ENCODE measurements around the gene TAAR6. TPM values are rescaled to one million over a fixed set of nuclear protein-coding genes. Genes with fewer than 3 reads are reported as not detected.

TAAR6 gene
- polyA plus RNA-seq, 1 donor (not counting 4 experiments of a cell fraction or from before 2014, with no cell fraction given): not detected

DNA sequence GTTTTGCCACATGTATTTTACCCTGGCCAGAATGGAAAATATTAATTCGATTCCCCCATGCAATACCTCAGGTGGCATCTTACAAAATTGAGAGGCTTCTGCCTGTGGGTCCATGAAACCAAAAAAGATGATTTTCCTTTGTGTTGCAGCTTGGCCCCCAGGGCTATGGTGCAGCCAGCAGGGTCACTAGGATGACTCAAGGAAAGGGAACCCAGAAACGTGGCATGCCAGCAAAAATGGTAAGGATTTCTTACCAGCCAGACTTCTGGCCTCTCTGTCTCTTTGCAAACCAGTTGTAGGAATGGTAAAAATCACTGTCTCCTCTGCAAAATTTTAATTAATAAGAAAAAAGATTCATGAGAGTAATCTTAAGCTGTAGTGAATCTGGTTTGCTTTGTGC is 43.7 kb upstream of the TAAR6 start:
- H3K9me3 ChIP-seq (ENCODE audit: control insufficient read depth, low read depth, low read length): no peaks in the 10 kb centered on the region
- H3K4me2 ChIP-seq (ENCODE audit: control insufficient read depth, extremely low read depth, insufficient read depth, low read depth, low read length): no peak overlapping the region
- no peak overlapping the region for H3K27ac ChIP-seq (ENCODE audit: control insufficient read depth, insufficient read depth, low read length)
- no peaks in the 10 kb centered on the region for H3K79me2 ChIP-seq (ENCODE audit: control insufficient read depth, insufficient read depth, low read length)
- dilution Hi-C loops (cut with MboI; ENCODE audit: extremely low pct_ligation_motif_present, low sequenced_read_pairs): loop anchor here (10.0 kb wide), 1 partner anchor 238 kb away; no protein-coding TSS in a partner anchor
- H3K27me3 ChIP-seq (ENCODE audit: control insufficient read depth, extremely low read depth, insufficient read depth, low read length): no peaks in the 10 kb centered on the region
- no peak overlapping the region for H2AFZ ChIP-seq (ENCODE audit: control insufficient read depth, low read length)
- no peaks in the 10 kb centered on the region for H3K9me1 ChIP-seq (ENCODE audit: control insufficient read depth, extremely low read depth, insufficient read depth, low read length)
- no peak for DNase-seq (ENCODE audit: low read depth, low spot score)
- no peak for TF ChIP-seq EZH2 (IDR thresholded peaks at IDR 0.05; ENCODE audit: low read length)
- TF ChIP-seq, protein P1, sequence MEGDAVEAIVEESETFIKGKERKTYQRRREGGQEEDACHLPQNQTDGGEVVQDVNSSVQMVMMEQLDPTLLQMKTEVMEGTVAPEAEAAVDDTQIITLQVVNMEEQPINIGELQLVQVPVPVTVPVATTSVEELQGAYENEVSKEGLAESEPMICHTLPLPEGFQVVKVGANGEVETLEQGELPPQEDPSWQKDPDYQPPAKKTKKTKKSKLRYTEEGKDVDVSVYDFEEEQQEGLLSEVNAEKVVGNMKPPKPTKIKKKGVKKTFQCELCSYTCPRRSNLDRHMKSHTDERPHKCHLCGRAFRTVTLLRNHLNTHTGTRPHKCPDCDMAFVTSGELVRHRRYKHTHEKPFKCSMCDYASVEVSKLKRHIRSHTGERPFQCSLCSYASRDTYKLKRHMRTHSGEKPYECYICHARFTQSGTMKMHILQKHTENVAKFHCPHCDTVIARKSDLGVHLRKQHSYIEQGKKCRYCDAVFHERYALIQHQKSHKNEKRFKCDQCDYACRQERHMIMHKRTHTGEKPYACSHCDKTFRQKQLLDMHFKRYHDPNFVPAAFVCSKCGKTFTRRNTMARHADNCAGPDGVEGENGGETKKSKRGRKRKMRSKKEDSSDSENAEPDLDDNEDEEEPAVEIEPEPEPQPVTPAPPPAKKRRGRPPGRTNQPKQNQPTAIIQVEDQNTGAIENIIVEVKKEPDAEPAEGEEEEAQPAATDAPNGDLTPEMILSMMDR (optimal IDR thresholded peaks at IDR 0.05 in 1 of 3, IDR thresholded peaks at IDR 0.05 in 1 of 3, conservative IDR thresholded peaks at IDR 0.05 in 1 of 3; ENCODE audit: extremely low read depth in 1 of 3, insufficient read depth in 2 of 3, low read length in 3 of 3): no peak
- H4K20me1 ChIP-seq (ENCODE audit: control insufficient read depth, extremely low read depth, insufficient read depth, low read length): no peaks in the 10 kb centered on the region
- no peaks in the 10 kb centered on the region for H3K4me1 ChIP-seq (ENCODE audit: control insufficient read depth, extremely low read depth, insufficient read depth, low read length)
- H3K36me3 ChIP-seq (ENCODE audit: control insufficient read depth in 2 of 2, extremely low read depth in 1 of 2, insufficient read depth in 2 of 2, low read length in 2 of 2): no peaks in the 10 kb centered on the region
- no peak overlapping the region for H3K4me3 ChIP-seq (ENCODE audit: control insufficient read depth in 2 of 3, extremely low read depth in 1 of 3, insufficient read depth in 2 of 3, low read depth in 1 of 3, low read length in 3 of 3)
- no peak for FAIRE-seq
- H3K9ac ChIP-seq (ENCODE audit: control insufficient read depth, extremely low read depth, insufficient read depth, low read length): no peak overlapping the region

DNA sequence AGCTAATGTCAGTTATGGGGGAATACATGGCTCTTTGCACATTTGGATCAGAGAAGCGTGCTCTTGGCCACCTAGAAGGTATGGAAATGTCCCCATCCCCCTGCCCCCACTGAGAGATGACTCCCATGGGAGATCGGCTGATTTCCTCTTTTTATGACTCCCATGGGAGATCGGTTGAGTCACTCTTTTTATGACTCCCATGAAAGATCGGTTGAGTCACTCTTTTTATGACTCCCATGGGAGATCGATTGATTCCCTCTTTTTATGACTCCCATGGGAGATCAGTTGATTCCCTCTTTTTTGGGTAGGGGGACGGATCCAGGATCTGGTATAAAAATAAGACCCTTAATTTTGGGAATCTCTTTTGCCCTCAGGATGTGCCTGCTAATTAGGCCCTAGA is 42.3 kb upstream of the TAAR6 start:
- Histone ChIP-seq H3K27ac (ENCODE audit: control insufficient read depth, insufficient read depth, low read length) (no peak overlapping the region), H2AFZ (ENCODE audit: control insufficient read depth, low read length) (no peak overlapping the region), H3K36me3 (ENCODE audit: control insufficient read depth in 2 of 2, extremely low read depth in 1 of 2, insufficient read depth in 2 of 2, low read length in 2 of 2) (no peaks in the 10 kb centered on the region), H3K9me1 (ENCODE audit: control insufficient read depth, extremely low read depth, insufficient read depth, low read length) (no peaks in the 10 kb centered on the region), H3K4me3 (ENCODE audit: control insufficient read depth in 2 of 3, extremely low read depth in 1 of 3, insufficient read depth in 2 of 3, low read depth in 1 of 3, low read length in 3 of 3) (no peak overlapping the region), H3K27me3 (ENCODE audit: control insufficient read depth, extremely low read depth, insufficient read depth, low read length) (no peaks in the 10 kb centered on the region), H3K79me2 (ENCODE audit: control insufficient read depth, insufficient read depth, low read length) (no peaks in the 10 kb centered on the region), H3K4me1 (ENCODE audit: control insufficient read depth, extremely low read depth, insufficient read depth, low read length) (no peaks in the 10 kb centered on the region), H3K4me2 (ENCODE audit: control insufficient read depth, extremely low read depth, insufficient read depth, low read depth, low read length) (no peak overlapping the region), H3K9me3 (ENCODE audit: control insufficient read depth, low read depth, low read length) (no peaks in the 10 kb centered on the region), H4K20me1 (ENCODE audit: control insufficient read depth, extremely low read depth, insufficient read depth, low read length) (no peaks in the 10 kb centered on the region), H3K9ac (ENCODE audit: control insufficient read depth, extremely low read depth, insufficient read depth, low read length) (no peak overlapping the region)
- no peak for FAIRE-seq
- dilution Hi-C loops (cut with MboI; ENCODE audit: extremely low pct_ligation_motif_present, low sequenced_read_pairs): loop anchor here (10.0 kb wide), 1 partner anchor 237 kb away; no protein-coding TSS in a partner anchor
- no peak for TF ChIP-seq EZH2 (IDR thresholded peaks at IDR 0.05; ENCODE audit: low read length)
- TF ChIP-seq, protein P1 (optimal IDR thresholded peaks at IDR 0.05 in 1 of 3, IDR thresholded peaks at IDR 0.05 in 1 of 3, conservative IDR thresholded peaks at IDR 0.05 in 1 of 3; ENCODE audit: extremely low read depth in 1 of 3, insufficient read depth in 2 of 3, low read length in 3 of 3): no peak
- DNase-seq (ENCODE audit: low read depth, low spot score): no peak
